Measurements from ENCODE around the gene EPC1. TPM values are rescaled to one million over a fixed set of nuclear protein-coding genes. Genes with fewer than 3 reads are reported as not detected.
"Not testable (repeated sequence)": the region's sequence is repeated elsewhere in the genome, so short reads cannot be mapped to it uniquely, and the experiment has no call there.

The EPC1 gene, protein sequence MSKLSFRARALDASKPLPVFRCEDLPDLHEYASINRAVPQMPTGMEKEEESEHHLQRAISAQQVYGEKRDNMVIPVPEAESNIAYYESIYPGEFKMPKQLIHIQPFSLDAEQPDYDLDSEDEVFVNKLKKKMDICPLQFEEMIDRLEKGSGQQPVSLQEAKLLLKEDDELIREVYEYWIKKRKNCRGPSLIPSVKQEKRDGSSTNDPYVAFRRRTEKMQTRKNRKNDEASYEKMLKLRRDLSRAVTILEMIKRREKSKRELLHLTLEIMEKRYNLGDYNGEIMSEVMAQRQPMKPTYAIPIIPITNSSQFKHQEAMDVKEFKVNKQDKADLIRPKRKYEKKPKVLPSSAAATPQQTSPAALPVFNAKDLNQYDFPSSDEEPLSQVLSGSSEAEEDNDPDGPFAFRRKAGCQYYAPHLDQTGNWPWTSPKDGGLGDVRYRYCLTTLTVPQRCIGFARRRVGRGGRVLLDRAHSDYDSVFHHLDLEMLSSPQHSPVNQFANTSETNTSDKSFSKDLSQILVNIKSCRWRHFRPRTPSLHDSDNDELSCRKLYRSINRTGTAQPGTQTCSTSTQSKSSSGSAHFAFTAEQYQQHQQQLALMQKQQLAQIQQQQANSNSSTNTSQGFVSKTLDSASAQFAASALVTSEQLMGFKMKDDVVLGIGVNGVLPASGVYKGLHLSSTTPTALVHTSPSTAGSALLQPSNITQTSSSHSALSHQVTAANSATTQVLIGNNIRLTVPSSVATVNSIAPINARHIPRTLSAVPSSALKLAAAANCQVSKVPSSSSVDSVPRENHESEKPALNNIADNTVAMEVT
- 19.4 TPM for polyA plus RNA-seq (2012; ENCODE audit: missing spikeins)

DNA sequence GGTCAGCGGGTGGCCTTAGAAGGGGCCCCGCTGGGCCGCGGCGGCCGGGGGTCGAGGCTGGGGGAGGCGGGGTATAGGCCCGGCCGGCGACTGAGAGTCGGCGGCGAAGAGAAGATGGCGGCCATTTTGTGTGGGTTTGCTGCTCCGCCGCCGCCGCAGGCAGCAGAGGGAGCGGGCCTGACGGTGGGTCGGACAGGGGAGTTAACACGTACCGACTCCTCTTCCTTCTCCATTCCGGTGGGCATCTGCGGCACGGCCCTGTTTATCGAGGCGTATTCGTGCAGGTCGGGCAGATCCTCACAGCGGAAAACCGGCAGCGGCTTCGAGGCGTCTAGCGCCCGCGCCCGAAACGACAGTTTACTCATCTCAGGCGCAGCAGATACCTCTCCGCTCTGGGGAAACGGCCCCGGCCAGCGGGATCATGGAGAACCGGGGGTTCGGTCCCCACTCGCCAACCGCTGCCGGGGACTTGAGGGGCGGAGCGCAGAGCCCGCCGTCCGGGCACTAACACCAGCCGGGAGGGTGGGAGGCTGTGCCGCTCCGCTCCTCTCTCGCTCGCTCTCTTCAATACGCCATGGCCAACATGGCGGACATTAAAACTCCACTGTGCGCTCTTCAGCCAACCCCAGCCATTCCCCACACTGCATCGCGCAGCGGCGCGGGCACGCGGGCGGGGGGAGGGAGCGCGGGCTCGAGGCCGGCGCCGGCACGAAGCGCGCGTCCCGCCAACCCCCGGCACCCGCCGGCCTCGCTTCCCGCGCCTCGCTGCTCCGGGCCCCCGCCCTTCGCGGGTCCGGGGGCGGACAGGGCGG lies at the start of gene EPC1:
TSS of gene EPC1 (minus strand) at position 608 of the 812 bp plus-strand sequence. CDS start at position 365, 243 bp downstream.
- peak; percentile 87 for DNase-seq (ENCODE audit: insufficient read length)
- peak; percentile 98 for TF ChIP-seq TAF1 (IDR thresholded peaks at IDR 0.05; ENCODE audit: borderline replicate concordance, low read depth, low read length)
- peak; percentile 97 for TF ChIP-seq POLR2A (IDR thresholded peaks at IDR 0.05; ENCODE audit: low read depth, low read length)
- TF ChIP-seq POLR2AphosphoS5 (IDR thresholded peaks at IDR 0.05; ENCODE audit: low read depth, low read length) = peak; percentile 98
- peak; percentile 97 for FAIRE-seq

DNA sequence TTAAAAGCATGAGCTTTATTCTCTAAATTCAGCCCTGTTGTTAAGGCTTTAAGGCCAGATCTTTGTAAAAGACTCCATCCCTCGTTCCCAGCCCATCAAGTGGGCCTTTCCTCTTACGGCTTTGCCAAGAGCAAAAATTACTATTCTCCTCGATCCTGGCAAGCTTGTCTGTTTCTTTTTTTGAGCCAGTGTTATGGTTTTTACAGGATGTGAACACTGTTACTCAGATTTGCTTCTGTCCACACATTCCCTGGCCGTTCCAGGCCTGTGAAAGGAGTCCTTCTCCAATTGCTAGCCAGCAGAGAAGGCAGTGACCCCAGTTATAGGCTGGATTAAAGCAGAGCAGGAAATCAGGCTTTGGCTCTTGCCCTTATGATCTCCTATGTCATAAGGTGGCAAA lies 47.0 kb upstream of the EPC1 start:
- no peak for DNase-seq (ENCODE audit: insufficient read length)
- TF ChIP-seq TAF1 (IDR thresholded peaks at IDR 0.05; ENCODE audit: borderline replicate concordance, low read depth, low read length) = no peak
- no peak for TF ChIP-seq POLR2AphosphoS5 (IDR thresholded peaks at IDR 0.05; ENCODE audit: low read depth, low read length)
- no peak for TF ChIP-seq POLR2A (IDR thresholded peaks at IDR 0.05; ENCODE audit: low read depth, low read length)

DNA sequence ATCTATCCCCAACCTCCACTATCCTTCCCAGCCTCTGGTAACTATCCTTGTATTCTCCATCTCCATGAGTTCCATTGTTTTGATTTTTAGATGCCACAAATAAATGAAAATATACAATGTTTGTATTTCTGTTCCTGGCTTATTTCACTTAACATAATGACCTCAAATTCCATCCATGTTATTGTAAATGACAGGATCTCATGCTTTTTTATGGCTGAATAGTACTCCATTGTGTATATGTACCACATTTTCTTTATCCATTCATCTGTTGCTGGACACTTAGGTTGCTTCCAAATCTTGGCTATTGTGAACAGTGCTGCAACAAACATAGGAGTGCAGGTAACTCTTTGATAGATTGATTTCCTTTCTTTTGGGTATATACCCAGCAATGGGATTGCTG lies 45.3 kb upstream of the EPC1 start:
- FAIRE-seq = not testable (repeated sequence)

More for the DNA sequence above, 47.0 kb upstream of the EPC1 start:
- FAIRE-seq = no peak

DNA sequence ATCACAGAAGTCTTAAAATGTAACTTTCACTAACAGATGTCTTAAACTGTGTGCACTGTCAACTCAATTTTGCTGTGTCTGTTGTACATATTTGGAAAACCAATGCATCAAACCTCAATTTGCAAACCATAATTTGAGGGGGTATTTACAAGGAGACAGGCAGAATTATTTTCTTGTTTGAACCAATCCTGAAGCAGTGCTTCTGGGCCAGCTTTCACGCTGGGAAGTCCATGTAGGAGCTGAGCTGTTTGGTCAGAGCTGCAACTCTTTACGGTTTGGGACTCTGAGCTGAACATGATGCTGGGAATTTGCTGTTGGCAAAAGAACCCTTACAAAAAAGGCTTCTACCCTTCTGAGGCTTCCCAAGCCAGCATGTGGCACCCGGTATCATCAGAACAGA lies 43.2 kb upstream of the EPC1 start:
- DNase-seq (ENCODE audit: insufficient read length) (no peak), FAIRE-seq (no peak)
- TF ChIP-seq POLR2A (IDR thresholded peaks at IDR 0.05; ENCODE audit: low read depth, low read length) (no peak), POLR2AphosphoS5 (IDR thresholded peaks at IDR 0.05; ENCODE audit: low read depth, low read length) (no peak)

More for the DNA sequence above, 45.3 kb upstream of the EPC1 start:
- not testable (repeated sequence) for DNase-seq (ENCODE audit: insufficient read length)

DNA sequence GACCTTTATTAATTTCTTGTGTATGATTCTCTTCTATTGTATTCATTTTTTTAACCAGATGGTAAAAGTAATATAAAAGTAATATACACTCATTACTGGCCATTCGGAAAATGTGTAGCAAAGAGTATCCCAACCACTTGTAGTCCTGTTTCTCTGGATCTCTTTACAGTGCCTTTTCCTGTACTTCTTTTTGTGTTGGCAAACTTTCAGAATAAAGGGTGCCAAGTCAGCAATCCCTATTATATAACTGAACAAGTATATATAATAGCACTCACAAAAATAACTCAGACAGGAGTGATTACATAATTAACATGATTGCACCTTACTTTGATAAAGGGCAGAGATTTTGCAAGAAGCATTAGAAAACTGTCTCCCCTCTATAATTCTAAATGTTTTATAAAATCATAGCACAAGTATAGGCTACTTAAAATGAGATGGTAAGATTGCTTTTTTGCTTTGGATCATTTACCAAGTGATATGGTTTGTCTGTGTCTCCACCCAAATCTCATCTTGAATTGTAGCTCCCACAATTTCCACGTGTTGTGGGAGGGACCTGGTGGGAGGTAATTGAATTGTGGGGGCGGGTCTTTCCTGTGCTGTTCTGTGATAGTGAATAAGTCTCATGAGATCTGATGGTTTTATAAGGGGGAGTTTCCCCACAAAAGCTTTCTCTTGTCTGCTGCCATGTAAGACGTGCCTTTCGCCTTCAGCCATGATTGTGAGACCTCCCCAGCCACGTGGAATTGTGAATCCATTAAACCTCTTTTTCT lies 41.5 kb upstream of the EPC1 start:
- no peak for DNase-seq (ENCODE audit: insufficient read length)
- TF ChIP-seq TAF1 (IDR thresholded peaks at IDR 0.05; ENCODE audit: borderline replicate concordance, low read depth, low read length) (no peak), POLR2A (IDR thresholded peaks at IDR 0.05; ENCODE audit: low read depth, low read length) (no peak), POLR2AphosphoS5 (IDR thresholded peaks at IDR 0.05; ENCODE audit: low read depth, low read length) (no peak)
- no peak for FAIRE-seq

DNA sequence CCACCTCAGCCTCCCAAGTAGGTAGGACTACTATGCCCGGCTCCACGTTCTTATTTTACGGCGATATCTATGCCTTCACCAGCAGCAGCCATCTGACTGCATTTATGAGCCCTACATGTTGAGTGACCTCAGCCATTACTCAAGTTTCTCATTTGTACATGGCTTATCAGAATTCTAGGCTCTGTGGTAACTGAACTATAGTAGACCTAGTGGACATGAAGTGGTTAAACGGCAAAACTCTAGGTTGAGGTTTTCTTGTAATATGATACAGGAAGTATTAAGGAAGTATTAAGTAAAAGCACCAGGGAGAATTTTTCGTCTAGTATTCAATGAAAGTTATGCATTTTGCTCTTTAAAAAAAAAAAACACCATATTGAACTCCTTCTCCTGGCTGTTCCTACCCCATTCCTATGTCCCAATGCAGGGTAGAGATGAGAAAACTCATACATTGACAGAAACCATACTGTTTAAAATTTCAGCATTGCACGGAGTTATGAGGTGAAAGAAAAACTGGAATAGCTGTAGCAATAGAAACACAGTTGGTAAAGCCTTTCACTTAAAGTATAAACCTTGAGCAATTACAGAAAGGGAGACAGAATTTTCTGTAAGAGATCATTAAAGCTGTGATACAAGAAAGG lies 39.8 kb upstream of the EPC1 start:
- FAIRE-seq (no peak), DNase-seq (ENCODE audit: insufficient read length) (no peak)
- TF ChIP-seq TAF1 (IDR thresholded peaks at IDR 0.05; ENCODE audit: borderline replicate concordance, low read depth, low read length) = no peak
- TF ChIP-seq POLR2AphosphoS5 (IDR thresholded peaks at IDR 0.05; ENCODE audit: low read depth, low read length) = no peak
- TF ChIP-seq POLR2A (IDR thresholded peaks at IDR 0.05; ENCODE audit: low read depth, low read length) = no peak

DNA sequence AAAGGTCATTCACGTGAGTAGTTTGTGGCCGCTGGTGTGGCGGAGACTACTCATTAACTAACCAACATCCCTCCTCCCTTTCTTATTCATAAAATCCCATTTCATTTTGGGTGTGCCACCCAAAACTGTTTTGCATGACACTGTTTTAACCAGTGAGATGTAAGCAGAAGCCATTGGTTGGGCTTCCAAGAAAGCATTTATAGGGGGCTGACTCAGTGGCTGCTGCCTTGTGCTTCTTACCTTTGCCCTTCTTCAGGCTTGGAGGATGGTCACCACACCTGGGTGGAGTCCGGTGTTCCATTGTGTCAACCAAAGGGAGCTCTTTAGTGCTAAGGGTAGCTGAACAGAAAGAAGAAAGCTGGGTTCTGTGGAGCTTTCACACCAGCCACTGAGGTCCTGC lies 37.2 kb upstream of the EPC1 start:
- DNase-seq (ENCODE audit: insufficient read length) = no peak
- FAIRE-seq = no peak
- no peak for TF ChIP-seq POLR2AphosphoS5 (IDR thresholded peaks at IDR 0.05; ENCODE audit: low read depth, low read length)
- TF ChIP-seq POLR2A (IDR thresholded peaks at IDR 0.05; ENCODE audit: low read depth, low read length) = no peak
- TF ChIP-seq TAF1 (IDR thresholded peaks at IDR 0.05; ENCODE audit: borderline replicate concordance, low read depth, low read length) = no peak

DNA sequence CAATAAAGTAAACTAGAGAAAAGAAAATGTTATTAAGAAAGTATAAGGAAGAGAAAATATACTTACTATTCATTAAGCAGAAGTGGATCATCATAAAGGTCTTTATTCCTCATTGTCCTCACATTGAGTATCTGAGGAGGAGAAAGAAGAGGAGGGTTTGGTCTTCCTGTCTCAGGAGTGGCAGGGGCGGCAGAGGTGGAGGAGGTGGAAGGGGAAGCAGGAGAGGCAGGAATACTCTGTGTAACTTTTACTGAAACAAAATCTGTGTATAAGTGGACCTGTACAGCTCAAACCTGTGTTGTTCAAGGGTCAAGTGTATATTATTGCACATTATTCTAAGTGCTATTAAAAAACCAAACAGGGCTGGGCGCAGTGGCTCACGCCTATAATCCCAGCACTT lies 34.2 kb upstream of the EPC1 start:
- TF ChIP-seq POLR2A (IDR thresholded peaks at IDR 0.05; ENCODE audit: low read depth, low read length) (no peak), POLR2AphosphoS5 (IDR thresholded peaks at IDR 0.05; ENCODE audit: low read depth, low read length) (no peak), TAF1 (IDR thresholded peaks at IDR 0.05; ENCODE audit: borderline replicate concordance, low read depth, low read length) (no peak)
- FAIRE-seq (no peak), DNase-seq (ENCODE audit: insufficient read length) (no peak)

DNA sequence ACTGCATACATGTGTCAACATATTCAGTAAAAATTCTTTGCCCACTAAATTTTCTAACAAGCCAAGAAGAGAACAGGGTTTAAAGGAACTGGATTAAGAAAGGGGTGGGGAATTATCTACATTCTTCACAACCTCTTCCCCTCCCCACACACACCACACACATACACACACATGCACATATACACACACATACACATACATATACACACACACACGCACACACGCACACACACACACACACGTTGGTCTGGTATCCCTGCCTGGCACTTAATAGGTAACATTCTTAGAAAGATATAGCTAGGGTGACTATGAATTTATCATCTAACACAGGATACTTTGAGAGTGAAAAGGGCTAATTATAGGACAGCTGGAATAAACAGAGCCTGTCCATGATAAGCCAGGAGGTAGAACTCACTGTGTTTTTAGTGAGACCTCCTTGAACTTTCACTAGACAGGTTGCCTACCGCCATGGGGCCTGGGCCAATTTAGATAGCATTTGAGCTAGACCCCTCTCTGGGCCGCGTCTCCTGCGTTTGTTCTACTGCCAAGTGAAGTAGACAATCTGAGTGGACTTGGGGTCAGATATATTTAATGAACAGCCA lies 33.1 kb upstream of the EPC1 start:
- DNase-seq (ENCODE audit: insufficient read length) (no peak), FAIRE-seq (peak; percentile 74)
- no peak for TF ChIP-seq TAF1 (IDR thresholded peaks at IDR 0.05; ENCODE audit: borderline replicate concordance, low read depth, low read length)
- TF ChIP-seq POLR2AphosphoS5 (IDR thresholded peaks at IDR 0.05; ENCODE audit: low read depth, low read length) = no peak
- TF ChIP-seq POLR2A (IDR thresholded peaks at IDR 0.05; ENCODE audit: low read depth, low read length) = no peak

Data from GM12892 (cell line).